ENCODE measurements around the gene EDN2. TPM values are rescaled to one million over a fixed set of nuclear protein-coding genes. Genes with fewer than 3 reads are reported as not detected.

EDN2 gene
- total and polyA plus RNA-seq, 2 of the 8 experiments (the other 6 are each of a cell fraction or from before 2014, with no cell fraction given): 0.32 to 0.39 TPM

GRCh38 chr1:41514381-41514780, 29.9 kb upstream of the EDN2 start:
- H2BK20ac ChIP-seq (ENCODE audit: low read length): no peak overlapping the region
- H3K4me3 ChIP-seq (ENCODE audit: extremely low read depth in 1 of 4, insufficient read depth in 2 of 4, low read depth in 3 of 4, low read length in 4 of 4): no peak overlapping the region
- no peak overlapping the region for H4K91ac ChIP-seq (replicated peaks; ENCODE audit: insufficient read length, low read length)
- no peaks in the 10 kb centered on the region for H3K79me1 ChIP-seq (ENCODE audit: low read depth, low read length)
- 91% methylated on average over 8 of the region's 8 CpGs; no CpG with 5 or more reads in 1 of the 2 experiments for WGBS, 2 experiments (ENCODE audit: extremely low coverage in 1 of 2, insufficient coverage in 1 of 2, insufficient read length in 1 of 2, insufficient replicate concordance in 2 of 2, low coverage in 1 of 2, low lambda C conversion rate in 2 of 2, missing lambda C conversion rate in 1 of 2)
- no peak overlapping the region for H2AFZ ChIP-seq (ENCODE audit: low read length)
- H3K23me2 ChIP-seq (ENCODE audit: low read depth, low read length): no peaks in the 10 kb centered on the region; the same call in 1 of the 2 replicates
- H3K9ac ChIP-seq (replicated peaks in 1 of 4; ENCODE audit: extremely low read depth in 1 of 4, low read depth in 3 of 4, low read length in 3 of 4): no peak overlapping the region
- H3K18ac ChIP-seq (ENCODE audit: extremely low read depth, low read length): no peak overlapping the region
- H3K27ac ChIP-seq (ENCODE audit: low read depth, low read length): no peak overlapping the region
- H3K79me2 ChIP-seq (ENCODE audit: control insufficient read depth in 1 of 2, insufficient read depth in 2 of 2, low read length in 2 of 2): no peaks in the 10 kb centered on the region
- H2AK5ac ChIP-seq (ENCODE audit: low read depth, low read length): no peak overlapping the region
- H3K4ac ChIP-seq (replicated peaks; ENCODE audit: insufficient read length, low read depth, low read length): no peak overlapping the region
- H3K4me2 ChIP-seq (ENCODE audit: insufficient read depth in 1 of 2, low read depth in 2 of 2, low read length in 2 of 2): no peak overlapping the region
- no peak for FAIRE-seq
- DNase-seq (ENCODE audit: low read depth in 1 of 2, low spot score in 2 of 2): no peak
- POLR2A ChIA-PET (ENCODE audit: partially characterized antibody): interaction anchor here (1.6 kb wide), 1 partner anchor 18 kb away, joined by 4 read pairs; no protein-coding TSS in a partner anchor
- H3K4me1 ChIP-seq (replicated peaks in 1 of 4; ENCODE audit: control insufficient read depth in 3 of 4, insufficient read depth in 4 of 4, low read length in 3 of 4): peaks cover 6 to 8% (median 8%) of the 10 kb centered on the region in 4 experiments
- no peak overlapping the region for H2BK15ac ChIP-seq (ENCODE audit: low read length)
- no peak overlapping the region for H4K5ac ChIP-seq (ENCODE audit: insufficient read length, low read depth, low read length)
- no peak overlapping the region for H3K23ac ChIP-seq (ENCODE audit: insufficient read length)
- no peaks in the 10 kb centered on the region for H3K9me3 ChIP-seq (ENCODE audit: insufficient read depth in 2 of 2, low read depth in 1 of 2, low read length in 1 of 2)
- no peak overlapping the region for H3K14ac ChIP-seq (ENCODE audit: insufficient read length)
- peaks cover 0 to 9% (median 5%) of the 10 kb centered on the region in 4 experiments; a peak in 5 of 7 replicates for H3K27me3 ChIP-seq (replicated peaks in 1 of 4; ENCODE audit: control insufficient read depth in 3 of 4, extremely low read depth in 1 of 4, insufficient read depth in 3 of 4, low read length in 3 of 4)
- H3K36me3 ChIP-seq (ENCODE audit: control insufficient read depth in 2 of 4, insufficient read depth in 4 of 4, low read length in 3 of 4): no peaks in the 10 kb centered on the region
- TF ChIP-seq TCF12 (IDR thresholded peaks at IDR 0.05; ENCODE audit: low read depth, low read length) (no peak), BACH1 (IDR thresholded peaks at IDR 0.05; ENCODE audit: low read length) (no peak), TEAD4 (IDR thresholded peaks at IDR 0.05; ENCODE audit: low read depth, low read length) (no peak), RFX5 (IDR thresholded peaks at IDR 0.05; ENCODE audit: borderline replicate concordance, low read depth, low read length) (no peak), KDM4A (IDR thresholded peaks at IDR 0.05; ENCODE audit: low read depth, low read length, severe bottlenecking) (no peak), TAF7 (optimal IDR thresholded peaks at IDR 0.05; ENCODE audit: borderline replicate concordance, low read depth, low read length) (no peak), HDAC2 (IDR thresholded peaks at IDR 0.05; ENCODE audit: borderline replicate concordance in 1 of 2, low read depth in 2 of 2, low read length in 2 of 2) (no peak), CHD1 (IDR thresholded peaks at IDR 0.05; ENCODE audit: low read depth, low read length) (no peak), RBBP5 (IDR thresholded peaks at IDR 0.05; ENCODE audit: borderline replicate concordance, low read depth, low read length) (no peak), KDM1A (IDR thresholded peaks at IDR 0.05; ENCODE audit: borderline replicate concordance, low read length) (no peak)
- H2BK12ac ChIP-seq (ENCODE audit: low read depth, low read length): no peak overlapping the region
- H2BK120ac ChIP-seq (replicated peaks; ENCODE audit: low read depth, low read length): no peak overlapping the region
- no peak overlapping the region for H3K56ac ChIP-seq (replicated peaks; ENCODE audit: insufficient read length, low read depth, low read length)
- no peaks in the 10 kb centered on the region for H4K20me1 ChIP-seq (replicated peaks in 1 of 2; ENCODE audit: control insufficient read depth in 1 of 2, insufficient read depth in 2 of 2, low read length in 2 of 2)
- H2BK5ac ChIP-seq (ENCODE audit: low read depth, low read length): no peak overlapping the region
- CTCF ChIA-PET (ENCODE audit: partially characterized antibody): interaction anchor here (1.0 to 10.4 kb wide), 20 partner anchors 9 to 659 kb away, joined by 3 to 205 read pairs (median 4); partner anchors contain the start of gene EDN2
- no peak overlapping the region for H4K8ac ChIP-seq (ENCODE audit: extremely low read depth, insufficient read depth, low read length)
